HEK293 (cell line): ENCODE data around the gene SH3D19.

Experiments
- CTCF ChIA-PET: fragments of 350-600 bp; formaldehyde crosslinking; extraction: SDS; loops from one replicate; lab custom pipeline; 2021; ENCODE audit warnings: antibody characterized with exemption; lab: Yijun Ruan, JAX
- POLR2A ChIA-PET: fragments of 300-600 bp; formaldehyde crosslinking; extraction: SDS; loops from one replicate; lab custom pipeline; 2020; ENCODE audit warnings: antibody characterized with exemption, inconsistent platforms; lab: Yijun Ruan, JAX
- H3K27ac ChIP-seq: fragments of 200-500 bp; sonication (Bioruptor generic); 2 replicates; pipeline ENCODE4 v1.5.1; 2014; ENCODE audit warnings: low read depth, low read length, control low read depth, inconsistent platforms; ENCODE audit errors: extremely low read depth
- H3K36me3 ChIP-seq, 2 experiments: fragments of 200-500 bp in 1 of 2; sonication (Bioruptor generic) in 1 of 2; 1 replicate in 1 of 2; 2 replicates in 1 of 2; pipeline ENCODE4 v1.5.1; 2014 to 2017; ENCODE audit warnings: inconsistent platforms in 2 of 2, low read length in 2 of 2; ENCODE audit not compliant: control insufficient read depth in 2 of 2, insufficient read depth in 1 of 2
- H3K4me1 ChIP-seq: fragments of 200-500 bp; sonication (Bioruptor generic); 2 replicates; pipeline ENCODE4 v1.5.1; 2014; ENCODE audit warnings: mild to moderate bottlenecking, low read length, inconsistent platforms; ENCODE audit not compliant: control insufficient read depth, insufficient read depth
- H3K4me3 ChIP-seq: 2 replicates; pipeline ENCODE4 v1.5.1; 2011; ENCODE audit warnings: low read depth, mild to moderate bottlenecking, control low read depth, low read length, moderate library complexity
- H3K9me3 ChIP-seq: fragments of 200-500 bp; sonication (Bioruptor generic); 2 replicates; pipeline ENCODE4 v1.5.1; 2014; ENCODE audit warnings: low read depth, low read length, inconsistent platforms; ENCODE audit not compliant: control insufficient read depth, insufficient read depth
- KLF10 ChIP-seq: fragments of 450-650 bp; IDR thresholded peaks from 2 replicates; pipeline ENCODE4 v1.5.1; 2018; ENCODE audit warnings: missing biosample characterization, mild to moderate bottlenecking, missing genetic modification characterization
- KLF8 ChIP-seq: fragments of 450-650 bp; formaldehyde crosslinking; IDR thresholded peaks from 2 replicates; pipeline ENCODE4 v1.5.1; 2016; ENCODE audit warnings: missing biosample characterization, missing genetic modification characterization
- MEIS1 ChIP-seq: sonication (generic); formaldehyde crosslinking; IDR thresholded peaks from 2 replicates; pipeline ENCODE4 v1.8.1; 2022; ENCODE audit warnings: missing genetic modification reagents, mild to moderate bottlenecking, borderline replicate concordance
- SALL2 ChIP-seq: fragments of 450-650 bp; formaldehyde crosslinking; IDR thresholded peaks from 2 replicates; pipeline ENCODE4 v1.5.0; 2017; ENCODE audit warnings: missing biosample characterization, mild to moderate bottlenecking, missing genetic modification characterization, borderline replicate concordance
- WT1 ChIP-seq: fragments of 450-650 bp; formaldehyde crosslinking; IDR thresholded peaks from 2 replicates; pipeline ENCODE4 v1.5.1; 2016; ENCODE audit warnings: missing biosample characterization, missing genetic modification characterization
- ZBTB7A ChIP-seq: fragments of 450-650 bp; formaldehyde crosslinking; IDR thresholded peaks from 2 replicates; pipeline ENCODE4 v1.5.1; 2016; ENCODE audit warnings: low read depth, missing biosample characterization, missing genetic modification characterization
- ZEB2 ChIP-seq: fragments of 450-650 bp; formaldehyde crosslinking; IDR thresholded peaks from 2 replicates; pipeline ENCODE4 v1.5.1; 2016; ENCODE audit warnings: missing biosample characterization, missing genetic modification characterization
- ZFP69B ChIP-seq: fragments of 450-650 bp; formaldehyde crosslinking; IDR thresholded peaks from 2 replicates; pipeline ENCODE4 v1.5.1; 2016; ENCODE audit warnings: missing biosample characterization, missing genetic modification characterization
- ZNF114 ChIP-seq: fragments of 450-650 bp; formaldehyde crosslinking; IDR thresholded peaks from 2 replicates; pipeline ENCODE4 v1.5.0; 2017; ENCODE audit warnings: missing biosample characterization, missing genetic modification characterization
- ZNF169 ChIP-seq: fragments of 450-650 bp; formaldehyde crosslinking; IDR thresholded peaks from 2 replicates; pipeline ENCODE4 v1.5.1; 2016; ENCODE audit warnings: missing biosample characterization, missing genetic modification characterization
- ZNF174 ChIP-seq: fragments of 450-650 bp; formaldehyde crosslinking; IDR thresholded peaks from 2 replicates; pipeline ENCODE4 v1.5.0; 2017; ENCODE audit warnings: missing biosample characterization, mild to moderate bottlenecking, missing genetic modification characterization
- ZNF202 ChIP-seq: fragments of 450-650 bp; formaldehyde crosslinking; IDR thresholded peaks from 2 replicates; pipeline ENCODE4 v1.5.1; 2016; ENCODE audit warnings: missing biosample characterization, missing genetic modification characterization, borderline replicate concordance
- ZNF274 ChIP-seq, 2 experiments: fragments of 200-500 bp in 1 of 2; fragments of 450-650 bp in 1 of 2; sonication (Bioruptor generic) in 1 of 2; formaldehyde crosslinking in 1 of 2; IDR thresholded peaks; 2 replicates each; pipeline versions ENCODE4 v1.5.1 to v1.6.1; 2014 to 2016; ENCODE audit warnings: borderline replicate concordance in 1 of 2, inconsistent platforms in 1 of 2, low read length in 1 of 2, missing biosample characterization in 1 of 2, missing genetic modification characterization in 1 of 2
- ZNF335 ChIP-seq: fragments of 450-650 bp; formaldehyde crosslinking; conservative IDR thresholded peaks from 2 replicates; pipeline ENCODE4 v1.5.1; 2016; ENCODE audit warnings: missing biosample characterization, missing genetic modification characterization
- ZNF37A ChIP-seq: fragments of 450-650 bp; IDR thresholded peaks from 2 replicates; pipeline ENCODE4 v1.5.1; 2018; ENCODE audit warnings: missing biosample characterization, missing genetic modification characterization
- ZNF521 ChIP-seq: fragments of 450-650 bp; formaldehyde crosslinking; IDR thresholded peaks from 2 replicates; pipeline ENCODE4 v1.5.1; 2017; ENCODE audit warnings: missing biosample characterization, mild to moderate bottlenecking, missing genetic modification characterization
- ZNF530 ChIP-seq: fragments of 450-650 bp; formaldehyde crosslinking; IDR thresholded peaks from 2 replicates; pipeline ENCODE4 v1.5.1; 2016; ENCODE audit warnings: low read depth, missing biosample characterization, missing genetic modification characterization
- ZNF549 ChIP-seq: fragments of 450-650 bp; IDR thresholded peaks from 2 replicates; pipeline ENCODE4 v1.5.1; 2018; ENCODE audit warnings: missing biosample characterization, missing genetic modification characterization, mild to moderate bottlenecking, inconsistent platforms, moderate library complexity
- ZNF660 ChIP-seq: fragments of 450-650 bp; IDR thresholded peaks from 2 replicates; pipeline ENCODE4 v1.5.1; 2018; ENCODE audit warnings: missing biosample characterization, mild to moderate bottlenecking, missing genetic modification characterization
- ZNF701 ChIP-seq: fragments of 450-650 bp; formaldehyde crosslinking; IDR thresholded peaks from 2 replicates; pipeline ENCODE4 v1.5.1; 2016; ENCODE audit warnings: missing biosample characterization, missing genetic modification characterization
- ZNF707 ChIP-seq: fragments of 450-650 bp; formaldehyde crosslinking; IDR thresholded peaks from 2 replicates; pipeline ENCODE4 v1.5.1; 2016; ENCODE audit warnings: missing biosample characterization, missing genetic modification characterization
- TF ChIP-seq, protein P1 (sequence below): fragments of 450-650 bp; formaldehyde crosslinking; IDR thresholded peaks from 2 replicates; pipeline ENCODE4 v1.5.1; 2016; ENCODE audit warnings: missing biosample characterization, missing genetic modification characterization
- TF ChIP-seq, protein P2 (sequence below): fragments of 450-650 bp; formaldehyde crosslinking; IDR thresholded peaks from 2 replicates; pipeline ENCODE4 v1.5.1; 2017; ENCODE audit warnings: missing biosample characterization, missing genetic modification characterization

Gene SH3D19

DNA sequence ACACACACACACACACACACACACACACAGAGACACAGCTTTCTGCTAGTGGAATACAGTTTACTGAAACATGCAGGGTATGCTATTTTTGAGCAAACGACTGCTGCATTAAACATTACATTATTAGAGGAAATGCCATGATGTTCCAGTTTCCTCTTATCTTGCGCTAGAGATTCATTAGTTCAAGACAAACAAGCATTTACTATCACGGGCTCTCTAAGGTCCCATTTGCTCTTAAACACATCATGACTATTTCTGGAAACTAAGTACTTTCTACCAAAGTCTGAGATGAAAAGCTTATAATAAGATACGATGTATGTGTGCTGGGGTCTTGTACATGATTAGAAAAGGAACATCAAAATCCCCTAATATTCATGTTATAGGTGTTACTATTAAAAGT lies 177.1 kb downstream of the SH3D19 start (continued):
- TF ChIP-seq MEIS1 (CRISPR knock-in tag) (no peak), ZNF707 (no peak), ZBTB7A (tag by site-specific recombination) (no peak), SALL2 (no peak), ZNF660 (no peak), ZNF549 (tag by site-specific recombination) (no peak)

DNA sequence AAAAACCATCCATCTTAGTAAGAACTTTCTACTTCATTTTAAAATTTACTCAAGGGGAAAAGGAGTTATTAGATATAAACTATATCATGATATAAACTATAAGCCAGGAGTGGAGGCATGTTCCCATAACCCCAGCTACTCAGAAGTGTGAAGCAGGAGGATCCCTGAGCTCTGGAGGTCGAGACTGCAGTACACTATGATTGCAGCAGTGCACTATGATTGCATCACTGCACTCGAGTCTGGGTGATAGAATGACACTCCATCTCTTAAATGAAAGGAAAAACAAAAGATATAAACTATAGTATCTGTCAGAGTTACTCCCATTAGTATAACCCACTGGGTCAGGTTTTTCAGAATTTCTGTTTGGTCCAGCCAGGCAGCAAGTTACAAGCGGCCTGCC lies 178.4 kb downstream of the SH3D19 start:
- Histone ChIP-seq H3K36me3 (peaks cover 0 to 30% of the 10 kb centered on the region in 2 experiments; a peak in 2 of 3 replicates), H3K27ac (no peak overlapping the region), H3K4me1 (no peaks in the 10 kb centered on the region), H3K4me3 (no peak overlapping the region), H3K9me3 (no peaks in the 10 kb centered on the region)
- ChIA-PET CTCF (interaction anchor here (0.5 to 0.6 kb wide), 2 partner anchors 62 to 212 kb away, joined by 3 to 4 read pairs; no protein-coding TSS in a partner anchor), POLR2A (no interaction called here)
- TF ChIP-seq KLF10 (tag by site-specific recombination) (no peak), ZNF274 (IDR thresholded peaks at IDR 0.05; ENCODE audit: low read length) (no peak), ZNF274 (tag by site-specific recombination; IDR thresholded peaks at IDR 0.05; ENCODE audit: borderline replicate concordance) (no peak), MEIS1 (CRISPR knock-in tag) (no peak)

DNA sequence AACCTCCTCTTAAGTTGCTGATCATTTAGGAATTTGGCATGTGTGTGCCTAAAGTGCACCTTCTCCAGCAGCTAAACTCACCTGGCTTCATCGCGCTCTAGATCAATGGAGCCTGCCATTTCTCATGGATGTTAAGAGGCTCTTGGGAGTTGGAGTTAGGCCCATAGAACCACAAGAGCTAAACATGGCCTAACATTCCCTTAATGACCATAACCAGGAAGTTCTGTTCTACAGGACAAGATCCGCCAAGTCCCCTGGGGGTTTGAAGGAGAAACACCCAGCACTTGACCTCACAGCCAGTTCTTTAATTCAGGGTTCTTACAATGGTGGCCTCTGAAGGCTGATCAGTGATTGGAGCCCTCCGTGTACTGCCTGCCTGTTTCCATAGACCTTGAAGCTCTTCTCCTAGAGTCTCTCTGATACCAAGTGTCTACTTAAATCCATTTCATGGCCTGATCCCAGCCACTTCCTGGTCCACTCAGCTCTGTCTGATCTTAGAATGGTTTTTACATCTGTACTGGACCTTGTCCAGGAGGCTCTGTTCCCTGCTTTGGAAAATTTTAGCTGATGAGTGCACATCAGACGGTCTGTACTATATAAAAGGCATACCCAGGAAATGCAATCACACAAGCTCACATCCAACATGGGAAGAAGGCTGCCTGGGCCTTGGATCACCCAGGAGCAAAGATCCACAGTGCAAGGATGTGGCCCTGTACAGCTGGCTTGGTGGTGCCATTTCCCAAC lies 180.9 kb downstream of the SH3D19 start:
- H3K4me1 ChIP-seq = no peaks in the 10 kb centered on the region
- H3K27ac ChIP-seq = no peak overlapping the region
- TF ChIP-seq ZNF701 (no peak), ZNF521 (no peak), ZNF174 (tag by site-specific recombination) (no peak), ZBTB7A (tag by site-specific recombination) (no peak), ZEB2 (no peak)
- TF ChIP-seq, protein P1, sequence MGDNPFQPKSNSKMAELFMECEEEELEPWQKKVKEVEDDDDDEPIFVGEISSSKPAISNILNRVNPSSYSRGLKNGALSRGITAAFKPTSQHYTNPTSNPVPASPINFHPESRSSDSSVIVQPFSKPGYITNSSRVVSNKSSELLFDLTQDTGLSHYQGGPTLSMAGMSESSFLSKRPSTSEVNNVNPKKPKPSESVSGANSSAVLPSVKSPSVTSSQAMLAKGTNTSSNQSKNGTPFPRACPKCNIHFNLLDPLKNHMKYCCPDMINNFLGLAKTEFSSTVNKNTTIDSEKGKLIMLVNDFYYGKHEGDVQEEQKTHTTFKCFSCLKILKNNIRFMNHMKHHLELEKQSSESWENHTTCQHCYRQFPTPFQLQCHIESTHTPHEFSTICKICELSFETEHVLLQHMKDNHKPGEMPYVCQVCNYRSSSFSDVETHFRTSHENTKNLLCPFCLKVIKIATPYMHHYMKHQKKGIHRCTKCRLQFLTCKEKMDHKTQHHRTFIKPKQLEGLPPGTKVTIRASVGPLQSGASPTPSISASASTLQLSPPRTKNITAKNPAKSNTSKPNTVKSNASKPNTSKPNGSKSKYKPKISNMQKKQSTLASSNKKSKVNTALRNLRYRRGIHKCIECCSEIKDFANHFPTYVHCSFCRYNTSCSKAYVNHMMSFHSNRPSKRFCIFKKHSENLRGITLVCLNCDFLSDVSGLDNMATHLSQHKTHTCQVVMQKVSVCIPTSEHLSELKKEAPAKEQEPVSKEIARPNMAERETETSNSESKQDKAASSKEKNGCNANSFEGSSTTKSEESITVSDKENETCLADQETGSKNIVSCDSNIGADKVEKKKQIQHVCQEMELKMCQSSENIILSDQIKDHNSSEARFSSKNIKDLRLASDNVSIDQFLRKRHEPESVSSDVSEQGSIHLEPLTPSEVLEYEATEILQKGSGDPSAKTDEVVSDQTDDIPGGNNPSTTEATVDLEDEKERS = no peak
- TF ChIP-seq, protein P2, sequence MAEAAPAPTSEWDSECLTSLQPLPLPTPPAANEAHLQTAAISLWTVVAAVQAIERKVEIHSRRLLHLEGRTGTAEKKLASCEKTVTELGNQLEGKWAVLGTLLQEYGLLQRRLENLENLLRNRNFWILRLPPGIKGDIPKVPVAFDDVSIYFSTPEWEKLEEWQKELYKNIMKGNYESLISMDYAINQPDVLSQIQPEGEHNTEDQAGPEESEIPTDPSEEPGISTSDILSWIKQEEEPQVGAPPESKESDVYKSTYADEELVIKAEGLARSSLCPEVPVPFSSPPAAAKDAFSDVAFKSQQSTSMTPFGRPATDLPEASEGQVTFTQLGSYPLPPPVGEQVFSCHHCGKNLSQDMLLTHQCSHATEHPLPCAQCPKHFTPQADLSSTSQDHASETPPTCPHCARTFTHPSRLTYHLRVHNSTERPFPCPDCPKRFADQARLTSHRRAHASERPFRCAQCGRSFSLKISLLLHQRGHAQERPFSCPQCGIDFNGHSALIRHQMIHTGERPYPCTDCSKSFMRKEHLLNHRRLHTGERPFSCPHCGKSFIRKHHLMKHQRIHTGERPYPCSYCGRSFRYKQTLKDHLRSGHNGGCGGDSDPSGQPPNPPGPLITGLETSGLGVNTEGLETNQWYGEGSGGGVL (tag by site-specific recombination) = no peak
- peaks cover 0 to 50% of the 10 kb centered on the region in 2 experiments; a peak in 2 of 3 replicates for H3K36me3 ChIP-seq
- no peaks in the 10 kb centered on the region for H3K9me3 ChIP-seq
- H3K4me3 ChIP-seq = no peak overlapping the region
- ChIA-PET POLR2A (no interaction called here), CTCF (interaction anchor here (0.7 to 0.8 kb wide), 2 partner anchors 27 to 160 kb away, joined by 4 to 5 read pairs; no protein-coding TSS in a partner anchor)

DNA sequence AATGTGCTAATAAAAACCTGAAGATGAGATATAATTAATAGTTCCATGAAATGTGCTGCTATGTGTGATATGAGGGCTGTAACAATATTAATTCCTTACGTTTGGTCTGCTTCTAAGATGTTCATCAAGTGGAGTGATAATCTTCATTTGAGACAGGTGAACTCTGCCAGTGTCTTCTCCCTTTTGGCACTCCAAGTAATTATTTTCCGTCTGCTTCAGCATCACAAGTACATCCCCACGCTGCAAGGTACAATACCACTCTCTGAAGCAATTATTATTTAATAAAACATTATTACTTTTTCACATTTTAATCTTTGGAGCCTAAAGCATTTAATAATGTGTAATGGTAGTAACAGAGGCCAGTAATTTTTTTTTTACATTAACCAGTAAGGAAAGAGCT lies 181.6 kb downstream of the SH3D19 start:
- Histone ChIP-seq H3K27ac (no peak overlapping the region), H3K9me3 (no peaks in the 10 kb centered on the region), H3K4me1 (no peaks in the 10 kb centered on the region), H3K36me3 (peaks cover 0 to 52% of the 10 kb centered on the region in 2 experiments; a peak in 2 of 3 replicates), H3K4me3 (no peak overlapping the region)
- TF ChIP-seq ZNF114 (tag by site-specific recombination) (no peak), ZNF169 (tag by site-specific recombination) (no peak), ZNF335 (no peak), WT1 (tag by site-specific recombination) (no peak), KLF10 (tag by site-specific recombination) (no peak), ZNF202 (tag by site-specific recombination) (no peak), ZNF530 (tag by site-specific recombination) (no peak), KLF8 (no peak), ZNF37A (no peak), ZFP69B (tag by site-specific recombination) (no peak)
- POLR2A ChIA-PET = no interaction called here
- CTCF ChIA-PET = interaction anchor here (0.7 to 0.8 kb wide), 2 partner anchors 27 to 161 kb away, joined by 4 to 5 read pairs; no protein-coding TSS in a partner anchor
